Measurements from ENCODE around the gene TK2.
A peak's percentile ranks its signal among the peaks of the same experiment; 100 is the strongest.
"Not testable (repeated sequence)": the region's sequence is repeated elsewhere in the genome, so short reads cannot be mapped to it uniquely, and the experiment has no call there.

The TK2 gene
- 10.2 to 74.8 (median 43.5) reads per million in 17 experiments for total RNA-seq

DNA sequence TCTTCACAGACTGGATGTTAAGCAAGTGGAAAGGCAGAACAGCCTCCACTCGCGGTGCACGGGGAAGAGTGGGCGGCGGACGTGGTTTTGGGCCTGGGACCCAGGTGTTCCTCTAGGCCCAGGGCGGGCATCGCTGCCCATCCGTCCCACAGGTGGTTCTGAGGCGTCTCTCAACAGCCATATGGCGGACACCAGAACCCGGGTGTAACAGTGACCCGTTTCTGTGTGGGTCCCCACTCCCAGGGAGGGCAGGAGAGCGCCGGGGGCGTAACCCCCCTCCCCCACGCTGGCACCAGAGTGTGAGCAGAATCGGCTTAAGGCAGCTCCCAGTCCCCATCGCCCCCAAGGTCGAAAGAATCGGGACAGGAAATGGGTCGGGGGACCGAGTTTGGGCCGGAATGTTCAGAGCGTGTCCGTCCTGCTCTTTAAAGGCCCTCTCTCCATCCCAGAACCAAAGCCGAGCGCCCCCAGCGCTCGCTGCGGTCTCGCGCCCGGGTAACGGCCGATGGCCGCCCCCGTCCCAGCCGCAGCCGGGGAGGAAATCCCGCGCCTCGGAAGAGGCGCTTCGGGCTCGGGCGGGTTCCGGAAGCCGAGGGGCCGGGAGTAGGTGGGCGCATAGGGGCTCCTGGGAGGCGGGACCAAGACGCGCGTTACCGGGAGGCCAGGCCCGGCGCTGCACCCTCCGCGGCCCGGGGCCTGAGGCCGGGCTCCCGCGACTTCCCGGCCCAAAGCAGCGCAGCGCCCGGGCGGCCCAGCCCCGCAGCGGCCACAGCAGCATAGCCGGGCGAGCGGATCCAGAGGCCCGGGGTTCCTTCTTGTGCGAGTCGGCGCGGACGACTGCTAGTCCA is at the start of gene TK2:
Gene TK2, minus strand, starts transcription at position 839 of the 848 bp plus-strand sequence. Its CDS starts 61 bp downstream, at position 778.
- DNase-seq, result peak; percentile 70 to 87 (median 80)

- peak; percentile 45 to 77 (median 52) for DNase-seq
Measured at GRCh38 chr16:66598111-66598510, 48.2 kb upstream of the TK2 start.

DNA sequence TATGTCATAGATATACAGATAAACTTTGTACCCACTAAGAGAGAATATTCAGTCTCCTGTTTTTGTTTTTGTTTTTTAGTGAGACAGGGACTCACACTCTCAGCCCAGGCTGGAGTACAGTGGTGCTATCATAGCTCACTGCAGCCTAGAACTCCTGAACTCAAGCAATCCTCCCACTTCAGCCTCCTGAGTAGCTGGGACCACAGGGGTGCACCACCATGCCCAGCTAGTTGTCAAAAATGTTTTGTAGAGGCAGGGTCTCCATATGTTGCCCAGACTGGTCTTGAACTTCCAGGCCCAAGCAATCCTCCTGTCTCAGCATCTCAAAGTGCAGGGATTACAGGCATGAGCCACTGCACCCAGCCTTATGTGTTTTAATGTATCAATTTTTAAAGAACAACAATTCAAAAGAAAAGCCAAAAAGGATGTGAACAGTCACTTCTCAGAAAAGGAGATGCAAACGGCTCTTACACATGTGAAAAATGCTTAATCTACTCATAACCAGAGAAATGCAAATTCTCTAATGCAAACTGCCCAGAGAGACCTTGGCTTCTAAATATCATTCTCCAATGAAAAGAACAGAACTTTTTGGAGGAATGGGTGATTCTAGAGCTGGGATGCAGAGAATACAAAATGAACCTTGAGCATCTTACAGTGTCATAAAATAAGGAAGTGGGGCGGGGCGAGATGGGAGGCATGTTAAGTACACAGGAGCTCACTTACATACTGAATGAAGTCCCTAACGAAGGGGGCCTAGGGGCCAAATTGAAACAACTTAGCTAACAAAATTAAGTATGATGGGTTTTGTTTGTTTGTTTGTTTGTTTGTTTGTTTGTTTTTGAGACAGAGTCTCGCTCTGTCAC is 47.3 kb upstream of the TK2 start:
- DNase-seq, result peak in 2 of 4 experiments; percentile 34 to 35

- not testable (repeated sequence) for DNase-seq
Measured at GRCh38 chr16:66596559-66596958, 46.6 kb upstream of the TK2 start.

DNA sequence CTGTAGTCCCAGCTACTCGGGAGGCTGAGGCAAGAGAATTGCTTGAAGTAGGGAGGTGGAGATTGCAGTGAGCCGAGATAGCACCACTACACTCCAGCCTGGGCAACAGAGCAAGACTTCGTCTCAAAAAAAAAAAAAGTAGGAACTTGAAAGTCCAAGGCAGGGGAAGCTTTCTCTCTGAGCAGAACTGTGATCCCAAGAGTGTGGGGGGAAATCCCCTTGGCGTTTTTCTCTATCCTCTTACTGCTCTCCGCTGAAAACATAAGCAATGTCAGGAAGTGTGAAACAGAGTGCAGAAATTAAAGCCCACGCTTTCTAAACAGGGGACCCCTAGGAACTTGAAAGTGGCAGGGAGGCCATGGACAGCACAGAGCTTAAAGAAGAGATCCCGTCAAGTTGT is 44.8 kb upstream of the TK2 start:
- peak; percentile 63 to 87 (median 80) for DNase-seq

DNA sequence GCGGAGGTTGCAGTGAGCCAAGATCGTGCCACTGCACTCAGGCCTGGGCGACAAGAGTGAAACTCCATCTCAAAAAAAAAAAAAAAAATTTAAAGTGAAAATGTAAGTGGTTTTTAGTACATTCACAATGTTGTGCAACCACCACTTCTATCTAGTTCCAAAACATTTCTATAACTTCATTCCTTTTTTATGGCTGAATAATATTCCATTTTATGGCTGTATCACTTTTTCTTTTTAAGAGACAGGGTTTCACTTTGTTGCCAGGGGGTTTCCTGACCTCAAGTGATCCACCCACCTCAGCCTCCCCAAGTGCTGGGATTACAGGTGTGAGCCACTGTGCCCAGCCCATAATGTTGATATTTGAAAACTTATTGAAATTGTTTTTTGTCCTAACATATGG is 42.9 kb upstream of the TK2 start:
- no peak for DNase-seq

GRCh38 chr16:66592241-66592640 is 42.3 kb upstream of the TK2 start:
- DNase-seq, result no peak

- no peak for DNase-seq
Measured at GRCh38 chr16:66591018-66591417, 41.1 kb upstream of the TK2 start.

- DNase-seq, result peak in 1 of 4 experiments; percentile 23
Measured at GRCh38 chr16:66590322-66590721, 40.4 kb upstream of the TK2 start.

DNA sequence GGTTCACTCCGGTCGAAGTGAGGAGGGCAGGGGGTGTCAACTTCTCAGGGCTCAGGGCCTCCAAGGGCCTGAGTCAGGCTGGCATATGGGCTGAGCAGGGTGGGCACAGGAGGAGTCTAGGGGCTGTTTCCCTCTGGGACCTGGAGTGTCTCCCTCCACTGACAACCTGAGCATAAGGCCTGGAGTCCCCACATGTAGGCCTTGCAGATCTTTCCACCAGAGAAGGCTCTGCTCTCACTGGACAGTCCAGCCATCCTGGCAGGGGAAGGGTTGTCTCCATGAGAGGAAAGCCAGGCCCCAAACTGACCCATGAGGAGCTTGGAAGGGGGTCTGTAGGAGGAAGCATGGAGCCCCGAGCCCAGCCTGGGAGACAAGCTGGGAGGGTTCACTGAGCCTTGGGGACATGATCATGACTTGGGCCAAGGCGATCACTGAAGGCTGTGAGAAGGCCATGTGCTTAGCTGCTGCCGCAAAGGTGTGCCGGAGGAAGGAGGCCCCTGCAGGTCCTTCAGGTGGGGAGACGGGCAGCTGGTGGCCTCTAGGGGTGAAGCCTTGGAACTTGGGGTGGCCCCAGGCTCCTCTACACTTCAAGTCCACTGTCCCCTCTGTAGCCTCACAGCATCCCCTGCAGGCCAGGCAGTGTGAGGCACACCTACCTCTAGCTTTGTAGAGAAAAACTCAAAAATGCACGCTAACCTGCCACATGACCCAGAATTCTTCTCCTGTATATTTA is 39.2 kb upstream of the TK2 start:
- DNase-seq, result peak; percentile 63 to 85 (median 82)

- no peak for DNase-seq
Measured at GRCh38 chr16:66587881-66588600, 38.1 kb upstream of the TK2 start.

DNA sequence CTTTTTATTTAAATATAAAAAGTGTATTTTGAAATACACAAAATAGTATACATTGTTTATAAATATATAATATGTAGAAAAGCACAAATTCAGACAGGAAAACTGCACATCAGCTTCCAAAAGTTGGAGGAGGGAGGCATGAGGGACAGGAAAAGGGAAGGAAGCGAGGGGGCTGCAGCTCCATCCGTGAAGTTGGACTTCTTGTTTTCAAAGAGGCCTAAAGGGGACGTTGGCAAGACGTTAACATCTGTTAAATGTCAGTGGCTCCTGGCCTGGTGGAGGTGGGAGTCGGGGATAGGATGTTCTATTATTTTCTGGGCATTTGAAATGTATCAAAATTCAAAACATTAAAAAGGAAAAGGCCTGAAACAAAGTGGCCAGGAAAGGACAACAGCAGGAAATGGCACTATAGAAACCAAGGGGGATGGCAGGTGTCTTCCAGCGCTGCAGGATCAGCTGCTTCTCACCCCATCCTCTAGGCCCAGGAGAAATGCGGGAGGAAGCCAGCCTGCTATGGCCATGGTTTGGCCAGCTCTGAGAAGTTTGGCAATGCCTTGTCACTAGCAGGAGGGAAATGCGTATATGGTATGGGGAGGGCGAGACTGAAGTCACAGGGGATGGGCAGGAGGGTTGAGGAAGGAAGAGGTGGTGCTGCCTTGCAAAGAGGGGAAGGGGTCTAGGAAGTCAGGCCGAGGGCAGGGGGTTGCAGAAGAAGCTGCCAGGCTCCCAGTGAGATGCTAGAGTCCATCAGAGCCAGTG is 35.7 kb upstream of the TK2 start:
- DNase-seq, result peak; percentile 36 to 65 (median 58)

DNA sequence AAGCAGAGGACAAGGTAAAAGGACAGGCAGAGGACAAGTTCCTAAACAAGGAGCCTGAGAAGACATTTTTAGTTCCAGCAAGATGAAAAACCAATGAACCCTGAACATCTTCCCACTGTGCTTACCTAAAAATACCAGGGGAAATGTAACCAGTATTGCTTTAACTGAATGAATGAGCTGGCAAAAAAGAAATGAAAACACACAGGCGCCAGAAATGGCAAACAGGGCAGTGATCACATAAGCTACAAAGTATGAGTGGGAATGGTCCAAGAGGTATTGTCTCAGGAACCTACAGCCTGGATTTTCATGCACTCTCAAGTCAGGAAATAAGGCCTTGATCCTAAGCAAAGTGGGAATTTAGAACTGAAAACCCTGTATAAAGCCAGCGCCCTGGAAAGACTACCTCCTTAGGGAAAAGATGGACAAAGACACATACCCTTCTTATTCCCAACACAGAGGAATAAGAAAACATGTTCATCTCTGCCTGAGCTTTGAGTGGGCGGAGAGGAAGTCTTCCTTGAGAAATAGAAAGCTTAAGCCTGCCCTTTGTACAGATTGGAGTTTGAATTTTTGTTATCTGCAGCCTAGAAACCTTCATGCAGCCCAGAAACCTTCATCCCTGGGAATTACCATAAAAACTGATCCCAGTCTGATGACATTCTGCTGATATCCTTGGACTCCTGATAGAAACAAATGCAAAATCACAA is 31.5 kb upstream of the TK2 start:
- DNase-seq, result peak; percentile 55 to 89 (median 76)

GRCh38 chr16:66580605-66581209 is 30.8 kb upstream of the TK2 start:
- DNase-seq, result peak in 1 of 4 experiments; percentile 24

DNA sequence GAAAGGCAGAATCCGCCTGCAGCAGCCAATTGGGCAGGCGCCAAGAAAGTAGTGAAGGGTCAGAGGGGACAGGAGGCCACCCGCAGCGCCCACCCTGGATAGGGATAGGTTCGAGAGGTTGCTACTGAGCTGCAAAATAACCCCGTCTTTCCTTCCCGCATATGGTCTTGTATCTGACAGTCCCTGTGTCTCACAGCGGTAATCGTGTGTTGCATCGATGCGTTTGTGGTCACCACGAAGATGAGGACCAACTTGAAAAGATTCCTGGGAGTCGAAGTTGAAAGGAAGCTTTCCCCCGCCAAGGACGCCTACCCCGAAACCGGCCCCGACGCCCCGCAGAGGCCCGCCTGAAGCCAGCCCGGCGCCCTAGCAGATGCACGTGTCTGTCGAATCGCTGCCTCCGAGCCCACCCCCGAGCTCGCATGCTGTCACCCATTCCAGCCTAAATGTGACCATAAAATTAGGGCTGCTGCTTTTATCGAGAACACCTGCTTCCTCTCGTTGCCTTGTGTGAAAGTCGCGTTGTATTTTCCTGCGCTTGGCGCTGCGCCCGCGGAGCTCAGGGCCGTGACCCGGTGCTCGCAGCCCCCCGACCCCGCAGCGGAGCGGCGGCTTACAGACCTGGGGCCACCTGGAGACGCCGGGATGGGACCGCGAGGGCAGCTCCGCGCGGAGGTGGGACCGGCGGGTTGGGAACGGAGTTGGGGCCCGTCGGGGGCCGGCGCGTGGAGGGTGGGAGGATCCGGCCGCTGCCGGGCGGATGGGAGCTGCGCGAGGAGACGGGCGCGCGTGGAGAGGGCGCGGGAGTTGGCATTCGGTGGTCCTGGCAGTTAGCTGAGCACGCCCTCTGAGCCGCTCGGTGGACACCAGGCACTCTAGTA is 29.0 kb upstream of the TK2 start, which contains the start of gene CMTM2:
Gene CMTM2, plus strand, starts transcription at position 813 of the 881 bp plus-strand sequence. CDS start 145 bp downstream, outside the sequence.
- peak in 1 of 4 experiments; percentile 24 for DNase-seq

GRCh38 chr16:66576296-66576695 is 26.4 kb upstream of the TK2 start:
- no peak for DNase-seq

GRCh38 chr16:66575060-66575459 is 25.1 kb upstream of the TK2 start:
- no peak for DNase-seq

DNA sequence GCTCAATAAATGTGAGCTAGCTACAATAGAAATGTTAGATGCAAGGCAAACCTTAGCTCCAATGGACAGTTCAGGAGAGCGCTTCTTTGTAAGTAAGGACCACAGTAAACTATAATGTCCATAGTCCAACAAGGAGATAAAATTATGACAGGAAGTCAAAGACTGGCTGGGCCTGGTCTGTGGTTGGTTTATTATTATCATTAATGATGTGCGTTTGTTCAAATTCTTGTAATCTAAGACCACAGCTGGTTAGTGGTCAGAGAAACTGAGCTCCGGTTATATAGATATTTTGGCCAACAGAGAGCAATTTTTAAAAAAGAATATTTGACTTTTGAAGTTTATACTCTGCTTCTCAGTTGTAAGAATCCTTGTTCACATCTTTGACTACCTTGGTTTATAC is 24.6 kb upstream of the TK2 start:
- DNase-seq, result no peak

DNA sequence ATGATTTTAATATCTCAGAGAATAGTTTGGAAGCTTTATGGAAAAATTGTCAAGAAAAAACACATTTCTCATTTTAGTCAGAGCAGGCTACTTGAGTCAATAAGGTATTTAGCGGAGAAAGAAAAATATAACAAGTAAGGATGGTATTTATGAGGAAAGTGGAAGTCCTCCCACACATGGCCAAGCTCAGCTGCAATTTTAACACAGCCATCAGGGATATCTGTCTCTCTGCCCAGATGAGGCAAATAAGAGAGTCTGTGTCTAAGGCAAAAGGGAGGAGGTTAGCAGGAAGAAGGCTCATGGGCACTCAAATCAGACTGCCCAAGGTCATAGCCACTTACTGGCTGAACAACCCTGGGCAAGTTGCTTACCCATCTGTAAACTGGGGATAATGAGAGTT is 24.2 kb upstream of the TK2 start:
- peak in 3 of 4 experiments; percentile 52 to 60 (median 53) for DNase-seq

All from suppressor macrophage (primary cell).